ENCODE results near the gene OTOP2. TPM values are rescaled to one million over a fixed set of nuclear protein-coding genes. Genes with fewer than 3 reads are reported as not detected.
A peak's percentile ranks its signal among the peaks of the same experiment; 100 is the strongest.

OTOP2 gene
- total RNA-seq, 1 experiment from 2014 or later: 0.11 TPM

GRCh38 chr17:74921026-74921681 lies 2.9 kb upstream of the OTOP2 start:
- no peaks in the 10 kb centered on the region for H3K9me3 ChIP-seq (ENCODE audit: control insufficient read depth, low read depth, low read length)
- no peaks in the 10 kb centered on the region for H3K79me1 ChIP-seq (ENCODE audit: insufficient read depth, low read depth, low read length, poor library complexity, severe bottlenecking)
- no peaks in the 10 kb centered on the region for H4K20me1 ChIP-seq (ENCODE audit: control insufficient read depth, insufficient read depth, insufficient read length)
- H3K23ac ChIP-seq (ENCODE audit: insufficient read length, low read depth, low read length): no peak overlapping the region
- no peak overlapping the region for H4K5ac ChIP-seq (ENCODE audit: insufficient read length, low read depth, low read length)
- H2BK20ac ChIP-seq (ENCODE audit: low read depth, low read length, poor library complexity, severe bottlenecking): no peak overlapping the region
- no peak overlapping the region for H4K8ac ChIP-seq (replicated peaks; ENCODE audit: insufficient read length, low read depth, low read length)
- no peak overlapping the region for H3K27ac ChIP-seq (ENCODE audit: insufficient read length, low read depth, low read length)
- no peak overlapping the region for H2BK12ac ChIP-seq (ENCODE audit: insufficient read length, low read depth, low read length)
- H2AFZ ChIP-seq (ENCODE audit: low read length): no peak overlapping the region
- no CpG with 5 or more reads among the region's 19 CpGs for WGBS (ENCODE audit: extremely low coverage, insufficient read length, low lambda C conversion rate)
- H3K9me3 Mint-ChIP-seq: peaks cover 0 to 5% of the 10 kb centered on the region in 2 experiments; a peak in 1 of 5 replicates
- H3K4me1 ChIP-seq (ENCODE audit: insufficient read depth, low read length): no peaks in the 10 kb centered on the region
- no peak overlapping the region for H3T11ph ChIP-seq (ENCODE audit: low read length)
- peaks cover 5% of the 10 kb centered on the region for H3K23me2 ChIP-seq (ENCODE audit: insufficient read length, low read depth, low read length, poor library complexity, severe bottlenecking)
- peaks cover 16 to 40% of the 10 kb centered on the region in 2 experiments for H3K4me1 Mint-ChIP-seq
- H3K27ac Mint-ChIP-seq: no peak overlapping the region
- no peak overlapping the region for H3K56ac ChIP-seq (ENCODE audit: insufficient read length, low read depth, low read length)
- H3K18ac ChIP-seq (ENCODE audit: insufficient read length, low read depth, low read length): no peak overlapping the region
- no peak overlapping the region for H4K91ac ChIP-seq (ENCODE audit: insufficient read length, low read depth, low read length)
- H3K9ac ChIP-seq (ENCODE audit: extremely low read depth, insufficient read length, low read length): no peak overlapping the region
- H3K36me3 Mint-ChIP-seq (ENCODE audit: insufficient read depth in 1 of 3, low read depth in 3 of 3): no peaks in the 10 kb centered on the region; a peak in 1 of 7 replicates
- no peaks in the 10 kb centered on the region for H3K79me2 ChIP-seq (ENCODE audit: insufficient read depth, low read length)
- no peak overlapping the region for H3K4ac ChIP-seq (ENCODE audit: low read depth, low read length)
- no peak overlapping the region for H2BK15ac ChIP-seq (ENCODE audit: low read depth, low read length)
- peaks cover 37% of the 10 kb centered on the region for H3K27me3 ChIP-seq (ENCODE audit: insufficient read depth, low read length)
- no peak overlapping the region for H2BK5ac ChIP-seq (ENCODE audit: insufficient read length, low read length)
- no peak for TF ChIP-seq CTCF (conservative IDR thresholded peaks at IDR 0.05)
- no peak overlapping the region for H2AK5ac ChIP-seq (ENCODE audit: insufficient read length, low read length)
- no peak overlapping the region for H2BK120ac ChIP-seq (ENCODE audit: low read depth, low read length, poor library complexity, severe bottlenecking)
- peak overlapping the region in 1 of 2 experiments; percentile 50; a peak in 1 of 5 replicates for H3K4me3 Mint-ChIP-seq
- H3K4me2 ChIP-seq (ENCODE audit: insufficient read depth, insufficient read length, low read length): no peak overlapping the region
- DNase-seq: peak; percentile 55
- H3K27me3 Mint-ChIP-seq (ENCODE audit: low read depth): peaks cover 61% of the 10 kb centered on the region
- no peak overlapping the region; the same call in 1 of the 2 replicates for H3K14ac ChIP-seq (ENCODE audit: insufficient read depth, low read length)

All from H9 (cell line).